ENCODE results near the gene ZBED1. TPM values are rescaled to one million over a fixed set of nuclear protein-coding genes. Genes with fewer than 3 reads are reported as not detected.

Gene ZBED1
- 40.2 TPM for total RNA-seq (ENCODE audit: unreplicated experiment)
- long read RNA-seq, full-length matches to known transcripts, result 7 of 11 reads
- long read RNA-seq, partial matches to known transcripts, result 0 of 11 reads
- long read RNA-seq, other reads (novel, unspliced or antisense), result 4 of 11 reads

GRCh38 chrX:2500803-2501558 lies at the start of gene ZBED1, which contains the start of gene DHRSX:
Gene ZBED1 (minus strand): TSS chrX:2500976. CDS start chrX:2490719, 10,257 bp downstream.
Gene DHRSX (minus strand): TSS chrX:2500976. CDS start chrX:2500925, 51 bp downstream.
- Mint-ChIP-seq H3K4me1 (ENCODE audit: unreplicated experiment) (peaks cover 18% of the 10 kb centered on the region), H3K27me3 (ENCODE audit: unreplicated experiment) (peaks cover 7% of the 10 kb centered on the region), H3K9me3 (ENCODE audit: unreplicated experiment) (no peaks in the 10 kb centered on the region), H3K27ac (ENCODE audit: unreplicated experiment) (peak within 1 kb of the TSS; percentile 80), H3K36me3 (ENCODE audit: low read depth, unreplicated experiment) (no peaks in the 10 kb centered on the region), H3K4me3 (ENCODE audit: unreplicated experiment) (peak within 1 kb of the TSS; percentile 91)
- no peak for TF ChIP-seq CTCF (IDR thresholded peaks at IDR 0.05; ENCODE audit: unreplicated experiment)
- peak; percentile 54 for DNase-seq (ENCODE audit: low spot score)

- no peak for TF ChIP-seq CTCF (IDR thresholded peaks at IDR 0.05; ENCODE audit: unreplicated experiment)
- no peak overlapping the region for H3K27ac Mint-ChIP-seq (ENCODE audit: unreplicated experiment)
Measured at GRCh38 chrX:2549876-2550275, 49.1 kb upstream of the ZBED1 start.

GRCh38 chrX:2548711-2549423 lies 48.1 kb upstream of the ZBED1 start:
- Mint-ChIP-seq H3K9me3 (ENCODE audit: unreplicated experiment) (no peaks in the 10 kb centered on the region), H3K4me3 (ENCODE audit: unreplicated experiment) (no peak overlapping the region), H3K27me3 (ENCODE audit: unreplicated experiment) (no peaks in the 10 kb centered on the region), H3K36me3 (ENCODE audit: low read depth, unreplicated experiment) (no peaks in the 10 kb centered on the region), H3K27ac (ENCODE audit: unreplicated experiment) (no peak overlapping the region), H3K4me1 (ENCODE audit: unreplicated experiment) (no peaks in the 10 kb centered on the region)
- no peak for TF ChIP-seq CTCF (IDR thresholded peaks at IDR 0.05; ENCODE audit: unreplicated experiment)
- DNase-seq (ENCODE audit: low spot score), result no peak

More at GRCh38 chrX:2549876-2550275, 49.1 kb upstream of the ZBED1 start:
- no peaks in the 10 kb centered on the region for H3K36me3 Mint-ChIP-seq (ENCODE audit: low read depth, unreplicated experiment)
- no peaks in the 10 kb centered on the region for H3K27me3 Mint-ChIP-seq (ENCODE audit: unreplicated experiment)
- no peaks in the 10 kb centered on the region for H3K4me1 Mint-ChIP-seq (ENCODE audit: unreplicated experiment)
- no peaks in the 10 kb centered on the region for H3K9me3 Mint-ChIP-seq (ENCODE audit: unreplicated experiment)
- H3K4me3 Mint-ChIP-seq (ENCODE audit: unreplicated experiment), result no peak overlapping the region
- no peak for DNase-seq (ENCODE audit: low spot score)

GRCh38 chrX:2547736-2548135 lies 47.0 kb upstream of the ZBED1 start:
- Mint-ChIP-seq H3K4me1 (ENCODE audit: unreplicated experiment) (no peaks in the 10 kb centered on the region), H3K27ac (ENCODE audit: unreplicated experiment) (no peak overlapping the region), H3K27me3 (ENCODE audit: unreplicated experiment) (no peaks in the 10 kb centered on the region), H3K9me3 (ENCODE audit: unreplicated experiment) (no peaks in the 10 kb centered on the region), H3K36me3 (ENCODE audit: low read depth, unreplicated experiment) (no peaks in the 10 kb centered on the region), H3K4me3 (ENCODE audit: unreplicated experiment) (no peak overlapping the region)
- no peak for TF ChIP-seq CTCF (IDR thresholded peaks at IDR 0.05; ENCODE audit: unreplicated experiment)
- DNase-seq (ENCODE audit: low spot score), result no peak

Data from endothelial cell (in vitro differentiated cells).